Coronary artery (tissue), 2 donors: ENCODE results near the gene CREB5.

ENCODE experiments used
- DNase-seq: peaks from one replicate; pipeline ENCODE4 v3.0.0-alpha.2; 2017; ENCODE audit warnings: low spot score
- H3K27ac ChIP-seq, 2 donors: fragments of 200-600 bp; sonication (generic); one replicate each; pipeline ENCODE4 v1.5.1; 2016 to 2019
- H3K4me3 ChIP-seq: fragments of 200-600 bp; sonication (generic); 2 replicates; pipeline ENCODE4 v1.5.1; 2016; ENCODE audit warnings: mild to moderate bottlenecking, moderate library complexity
- CTCF ChIP-seq: fragments of 200-600 bp; sonication (generic); IDR thresholded peaks from one replicate; pipeline ENCODE4 v1.5.1; 2019; ENCODE audit warnings: antibody characterized with exemption

CREB5 gene

GRCh38 chr7:28708033-28708951 is 296.0 kb downstream of the CREB5 start:
- H3K27ac ChIP-seq: no peak overlapping the region
- TF ChIP-seq CTCF: no peak
- H3K4me3 ChIP-seq: no peak overlapping the region
- DNase-seq: no peak

- DNase-seq: no peak
- Histone ChIP-seq H3K27ac (no peak overlapping the region), H3K4me3 (no peak overlapping the region)
- TF ChIP-seq CTCF: no peak
Measured at GRCh38 chr7:28709748-28710147, 297.4 kb downstream of the CREB5 start.

DNA sequence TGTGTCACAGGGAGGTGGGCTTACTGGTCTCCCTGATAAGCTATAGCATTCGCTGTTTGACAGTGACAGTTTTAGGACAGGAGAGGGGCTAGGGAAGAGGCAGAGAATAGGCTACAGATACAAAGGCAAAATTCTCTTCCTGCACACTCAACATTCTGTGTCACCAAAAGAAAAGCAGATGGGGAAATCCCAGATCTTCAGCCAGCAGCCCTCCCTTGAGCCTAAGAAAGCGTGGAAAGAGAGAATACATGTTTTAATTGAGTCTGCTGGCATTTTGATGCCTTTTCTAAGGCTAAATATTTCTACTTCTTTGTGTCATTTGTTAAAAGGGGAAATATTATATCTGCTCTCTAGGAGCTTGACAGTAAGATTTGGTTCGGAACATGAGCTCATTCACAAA is 298.8 kb downstream of the CREB5 start:
- Histone ChIP-seq H3K27ac (no peak overlapping the region), H3K4me3 (no peak overlapping the region)
- no peak for DNase-seq
- TF ChIP-seq CTCF: no peak

GRCh38 chr7:28714459-28715120 is 302.3 kb downstream of the CREB5 start:
- TF ChIP-seq CTCF: no peak
- no peak overlapping the region for H3K4me3 ChIP-seq
- no peak for DNase-seq
- no peak overlapping the region for H3K27ac ChIP-seq

GRCh38 chr7:28717445-28718054 is 305.2 kb downstream of the CREB5 start:
- DNase-seq: no peak
- no peak overlapping the region for H3K4me3 ChIP-seq
- no peak for TF ChIP-seq CTCF
- no peak overlapping the region for H3K27ac ChIP-seq

GRCh38 chr7:28718055-28718481 is 305.8 kb downstream of the CREB5 start:
- Histone ChIP-seq H3K4me3 (no peak overlapping the region), H3K27ac (no peak overlapping the region)
- no peak for TF ChIP-seq CTCF
- DNase-seq: no peak
